SK-MEL-5 (cell line): Measurements from ENCODE around the gene RAPGEF6. TPM values are rescaled to one million over a fixed set of nuclear protein-coding genes. Genes with fewer than 3 reads are reported as not detected.
"Not testable (repeated sequence)": the region's sequence is repeated elsewhere in the genome, so short reads cannot be mapped to it uniquely, and the experiment has no call there.

Source experiments
- DNase-seq: peaks from one replicate; pipeline ENCODE4 v3.0.0-alpha.2; 2016; ENCODE audit warnings: low read depth, low spot score
- in situ Hi-C: cut with HindIII; loops from 2 replicates; pipeline ENCODE4 v1.10.0; 2016; ENCODE audit warnings: low sequenced_read_pairs, high pct_unique_total_duplicates, low pct_unique_long_range_greater_than_20kb
- polyA plus RNA-seq, 2 experiments: library from polyadenylated mRNA; depleted of rRNA; stranded (reverse); fragments of >200 nt; gene quantifications; 2 replicates each; pipeline ENCODE4 v1.2.3, GENCODE V29; 2015
- total RNA-seq: library from RNA; depleted of rRNA; stranded (reverse); fragments of >200 nt; shearing (Covaris generic); gene quantifications from 2 replicates; pipeline ENCODE4 v1.2.3, GENCODE V29; 2014; rRNA removed

RAPGEF6 gene
- 15.0 and 17.0 TPM in 2 replicates for total RNA-seq
- polyA plus RNA-seq (2015; cell fraction: cytosol; rRNA removed): 7.2 and 11.5 TPM in 2 replicates
- 19.9 and 20.1 TPM in 2 replicates for polyA plus RNA-seq (2015; cell fraction: nucleus; rRNA removed)

GRCh38 chr5:131634996-131635683 lies at the start of gene RAPGEF6:
Gene RAPGEF6 (minus strand): TSS chr5:131635229. CDS start chr5:131635030, 199 bp downstream.
- in situ Hi-C loops: no loop called here
- DNase-seq: peak; percentile 100

GRCh38 chr5:131684595-131684994 lies 49.6 kb upstream of the RAPGEF6 start:
- peak; percentile 28 for DNase-seq
- in situ Hi-C loops: no loop called here

GRCh38 chr5:131684051-131684450 lies 49.0 kb upstream of the RAPGEF6 start:
- no peak for DNase-seq
- in situ Hi-C loops: no loop called here

GRCh38 chr5:131682826-131683225 lies 47.8 kb upstream of the RAPGEF6 start:
- no peak for DNase-seq
- in situ Hi-C loops: no loop called here

GRCh38 chr5:131682175-131682574 lies 47.1 kb upstream of the RAPGEF6 start:
- in situ Hi-C loops: no loop called here
- DNase-seq: no peak

- DNase-seq: peak; percentile 37
- in situ Hi-C loops: no loop called here
Observed at GRCh38 chr5:131679911-131680310, 44.9 kb upstream of the RAPGEF6 start.

- in situ Hi-C loops, DNase-seq: not testable (repeated sequence)
Observed at GRCh38 chr5:131678273-131678672, 43.2 kb upstream of the RAPGEF6 start.

GRCh38 chr5:131677115-131677514 lies 42.1 kb upstream of the RAPGEF6 start:
- DNase-seq: no peak
- in situ Hi-C loops: no loop called here

GRCh38 chr5:131672776-131673175 lies 37.7 kb upstream of the RAPGEF6 start:
- in situ Hi-C loops: no loop called here
- no peak for DNase-seq

GRCh38 chr5:131671994-131672655 lies 37.1 kb upstream of the RAPGEF6 start:
- in situ Hi-C loops: no loop called here
- peak; percentile 64 for DNase-seq

- in situ Hi-C loops: no loop called here
- peak; percentile 78 for DNase-seq
Observed at GRCh38 chr5:131671409-131671808, 36.4 kb upstream of the RAPGEF6 start.

GRCh38 chr5:131664929-131665328 lies 29.9 kb upstream of the RAPGEF6 start:
- in situ Hi-C loops: no loop called here
- DNase-seq: no peak

GRCh38 chr5:131661933-131662332 lies 26.9 kb upstream of the RAPGEF6 start:
- no peak for DNase-seq
- in situ Hi-C loops: no loop called here

- in situ Hi-C loops: no loop called here
- no peak for DNase-seq
Observed at GRCh38 chr5:131659841-131660240, 24.8 kb upstream of the RAPGEF6 start.

GRCh38 chr5:131659290-131659689 lies 24.3 kb upstream of the RAPGEF6 start:
- no peak for DNase-seq
- in situ Hi-C loops: no loop called here

- in situ Hi-C loops: no loop called here
- DNase-seq: no peak
Observed at GRCh38 chr5:131654776-131655175, 19.7 kb upstream of the RAPGEF6 start.

- in situ Hi-C loops: no loop called here
- no peak for DNase-seq
Observed at GRCh38 chr5:131654309-131654708, 19.3 kb upstream of the RAPGEF6 start.

- in situ Hi-C loops: no loop called here
- no peak for DNase-seq
Observed at GRCh38 chr5:131649161-131649560, 14.1 kb upstream of the RAPGEF6 start.
